Amygdala (tissue), 56 donors: ENCODE results near the gene ABLIM2.
A peak's percentile ranks its signal among the peaks of the same experiment; 100 is the strongest.

Experiments
- DNase-seq, 56 donors: peaks; one replicate each; lab custom pipeline; 2025; lab: John Stamatoyannopoulos, UW

The ABLIM2 gene

DNA sequence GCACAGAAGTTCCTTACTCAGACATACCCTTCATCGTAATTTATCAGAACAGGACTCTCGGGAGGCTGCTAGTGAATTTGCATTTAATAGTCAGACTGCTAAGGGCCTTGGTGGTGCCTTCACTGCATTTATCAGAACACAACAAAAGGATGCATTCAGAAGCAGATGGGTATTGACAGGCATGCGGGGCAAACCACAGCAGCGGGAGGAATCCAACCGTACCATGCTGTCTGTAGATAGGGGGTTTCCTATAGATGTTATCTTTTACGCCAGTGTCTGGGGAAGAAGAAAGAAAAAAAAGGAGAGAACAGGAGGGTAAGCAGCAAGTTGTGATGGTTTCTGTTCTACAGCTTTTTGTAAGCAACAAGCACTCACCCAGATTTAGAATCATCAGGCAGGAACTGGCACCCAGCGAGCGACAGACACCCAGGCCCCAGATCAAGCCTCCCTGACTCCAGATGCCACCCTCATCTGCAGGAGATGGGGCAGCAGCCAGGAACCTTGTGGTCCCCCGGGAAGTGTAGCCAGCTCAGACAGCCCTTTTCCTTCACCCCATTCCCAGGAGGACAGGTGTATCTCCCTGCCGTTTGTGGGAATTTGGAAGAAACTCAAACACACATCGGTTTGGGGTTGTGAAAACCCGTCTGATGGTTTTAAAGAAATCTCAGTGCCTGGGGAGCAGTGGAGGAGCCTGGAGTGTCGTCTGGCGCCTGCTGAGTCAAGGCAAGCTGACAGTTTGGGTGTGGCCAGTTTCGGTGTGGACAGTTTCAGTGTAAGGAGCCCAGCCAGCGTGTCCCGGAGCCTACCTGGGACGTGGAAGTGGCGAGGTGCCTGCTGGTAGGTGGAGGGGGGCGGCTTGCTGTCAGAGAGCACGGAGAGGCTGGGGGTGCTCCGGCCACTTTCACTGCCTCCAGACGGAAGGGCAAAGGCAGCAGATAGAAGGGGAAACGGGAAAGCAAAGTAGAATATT is 138.9 kb downstream of the ABLIM2 start:
- DNase-seq: peak in 25 of 56 donors; percentile 12 to 69 (median 37)

DNA sequence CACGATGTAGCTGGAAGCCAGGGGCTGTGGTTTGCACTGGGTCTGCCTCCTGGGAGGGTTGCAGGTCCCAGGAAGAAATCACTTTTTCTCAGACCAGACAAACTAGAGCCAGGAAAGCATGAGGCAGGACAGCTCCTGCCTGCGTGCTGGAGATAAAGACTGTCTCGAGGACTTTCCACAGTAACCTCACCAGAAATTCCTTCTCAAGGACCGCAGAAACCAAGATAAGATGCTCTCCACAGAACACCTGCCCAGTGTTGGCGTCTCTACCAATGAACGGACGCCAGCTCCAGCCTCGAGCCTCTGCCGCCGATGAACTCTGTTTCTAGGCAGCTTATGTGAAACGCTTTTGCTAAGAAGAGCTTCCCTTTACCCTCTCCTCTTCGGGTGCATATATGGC is 142.1 kb downstream of the ABLIM2 start:
- no peak for DNase-seq

DNA sequence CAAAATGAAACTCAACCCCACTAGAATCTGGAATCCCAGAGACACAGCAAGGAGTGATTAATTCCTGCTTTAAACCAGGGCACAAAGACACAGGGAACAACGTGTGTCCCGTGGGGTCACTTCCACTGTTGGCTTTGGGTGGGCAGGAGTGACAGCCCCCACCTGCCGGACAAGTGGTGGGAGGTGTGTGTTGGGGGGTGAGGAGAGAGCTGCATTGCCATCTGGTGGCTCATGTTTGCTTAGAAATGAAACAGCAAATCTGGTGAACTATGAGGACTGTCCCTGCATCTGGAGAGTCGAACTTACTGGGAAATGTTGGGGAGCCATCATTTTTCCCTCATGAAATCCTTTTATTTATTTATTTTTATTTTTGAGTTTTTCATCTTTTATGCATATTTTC is 143.1 kb downstream of the ABLIM2 start:
- DNase-seq: peak in 13 of 56 donors; percentile 4 to 40 (median 23)

DNA sequence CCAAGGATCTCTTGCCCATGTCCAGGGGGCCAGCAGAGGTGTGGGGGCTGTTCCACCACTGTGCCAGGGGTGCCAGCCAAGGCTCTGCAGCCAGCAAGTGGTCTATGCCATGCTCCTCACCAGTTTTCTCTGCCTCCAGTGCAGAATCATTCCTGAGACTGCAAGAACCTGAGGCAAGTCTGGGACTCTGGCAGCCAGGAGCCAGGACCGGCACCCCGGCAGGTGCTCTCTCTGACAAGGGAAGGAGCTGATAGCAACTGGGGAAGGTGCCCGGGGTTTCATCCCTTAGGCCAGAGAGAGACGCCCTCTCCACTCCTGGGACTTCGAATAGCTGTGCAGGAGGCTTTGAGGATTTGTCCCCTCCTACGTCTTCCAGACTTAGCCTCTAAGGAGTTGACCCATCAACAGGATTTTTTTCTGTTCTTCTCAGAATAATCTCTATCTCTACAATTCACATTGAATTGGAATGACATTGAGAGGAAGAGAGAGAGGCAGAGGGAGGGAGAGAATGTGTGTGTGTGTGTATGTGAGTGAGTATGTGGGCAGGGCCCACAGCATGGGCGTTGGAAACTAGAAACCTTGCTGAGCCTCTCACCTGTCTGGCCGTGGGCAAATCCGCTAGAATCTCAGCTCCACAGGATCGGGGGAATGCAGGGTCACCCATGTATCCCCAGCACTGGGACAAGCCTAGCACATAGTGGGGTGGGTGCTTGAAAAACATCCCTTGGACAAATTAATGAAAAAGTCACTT is 144.5 kb downstream of the ABLIM2 start:
- no peak for DNase-seq

DNA sequence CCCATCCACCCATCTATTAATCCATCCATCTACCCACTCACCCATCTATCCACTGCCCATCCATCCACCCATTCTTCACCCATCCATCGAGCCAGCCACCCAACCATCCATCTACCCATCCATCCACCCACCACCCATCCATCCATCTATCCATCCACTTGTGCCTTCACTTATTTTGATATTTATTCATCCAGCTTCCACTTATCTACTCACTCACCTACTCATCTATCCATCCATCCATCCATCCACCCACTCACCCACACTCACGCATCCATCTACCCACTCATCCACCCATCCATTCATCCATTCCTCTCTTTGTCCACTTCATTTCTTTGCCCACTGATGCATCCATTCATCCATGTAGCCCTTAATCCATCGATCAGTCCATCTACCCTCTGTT is 146.1 kb downstream of the ABLIM2 start:
- no peak for DNase-seq

DNA sequence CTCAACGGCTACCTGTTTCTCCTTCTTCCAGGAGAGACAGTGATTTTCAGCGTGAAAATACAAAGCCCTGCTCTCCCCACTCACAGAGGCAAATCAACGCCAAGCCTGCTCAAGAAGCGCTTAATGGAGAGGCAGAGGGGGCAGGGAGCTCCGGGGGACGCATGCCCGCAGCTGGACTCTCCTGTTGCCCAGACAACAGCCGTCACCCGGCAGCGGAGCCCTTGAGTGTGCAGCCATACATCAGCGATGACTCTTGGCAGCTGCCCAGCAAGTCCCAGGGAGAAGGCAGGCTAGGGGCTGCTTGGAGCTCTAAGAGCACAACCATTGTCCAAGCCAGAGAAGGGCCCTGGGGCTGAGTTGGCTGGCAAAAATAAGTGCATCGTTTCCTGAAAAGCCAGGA is 148.0 kb downstream of the ABLIM2 start:
- DNase-seq: peak in 54 of 56 donors; percentile 24 to 94 (median 64)

DNA sequence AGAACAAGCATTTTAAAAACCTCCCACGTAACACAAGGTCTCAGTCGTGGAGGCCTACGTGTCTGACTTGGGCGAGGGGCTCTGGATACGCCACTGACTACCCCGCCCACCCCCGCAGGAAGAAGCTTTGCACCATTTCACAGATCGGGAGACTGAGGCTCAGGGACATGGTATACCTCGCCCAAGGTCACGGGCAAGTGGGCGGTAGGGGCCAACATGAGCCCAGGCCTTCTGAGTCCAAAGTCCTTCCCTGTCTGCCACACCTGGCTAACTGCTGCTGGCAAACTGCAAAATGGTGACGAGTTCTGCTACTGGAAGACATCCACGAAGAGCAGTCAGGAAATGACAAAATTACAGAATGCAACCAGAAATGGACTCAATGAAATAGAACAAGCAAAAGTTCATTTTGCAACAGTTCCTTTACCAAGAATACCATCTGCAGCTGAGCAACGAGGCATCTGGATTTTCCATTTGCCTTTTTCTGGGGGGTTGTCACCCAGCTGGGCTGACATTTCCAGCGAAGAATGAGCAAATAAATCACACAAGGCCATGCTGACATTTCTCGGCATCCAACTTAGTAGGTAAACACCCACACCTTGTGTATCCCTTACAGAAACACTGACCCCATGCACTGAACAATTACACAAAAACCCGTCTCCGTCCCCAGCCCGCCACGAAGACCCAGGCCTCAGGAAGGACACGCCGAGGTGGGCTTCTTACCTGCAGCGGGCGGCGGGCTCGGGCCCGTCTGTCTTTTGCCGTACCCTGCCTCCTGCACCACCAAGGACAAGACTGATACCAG is 148.7 kb downstream of the ABLIM2 start:
- no peak for DNase-seq

DNA sequence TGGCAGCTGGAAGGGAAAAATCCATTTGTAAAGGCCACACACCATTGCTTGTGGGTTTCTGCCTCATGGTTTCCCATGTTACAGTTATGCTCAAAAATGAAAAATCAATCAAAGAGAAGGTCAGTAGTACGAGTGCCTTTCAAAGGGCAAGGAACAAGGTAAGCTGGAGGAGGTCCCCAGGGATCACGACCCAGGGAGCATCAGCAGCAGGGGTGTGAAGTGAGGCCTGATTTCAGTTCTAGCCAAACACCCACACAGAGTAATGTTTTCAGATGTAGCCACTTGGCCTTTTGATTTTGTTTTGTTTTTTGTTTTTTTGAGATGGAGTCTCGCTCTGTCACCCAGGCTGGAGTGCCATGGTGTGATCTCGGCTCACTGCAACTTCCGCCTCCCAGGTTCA is 149.5 kb downstream of the ABLIM2 start:
- no peak for DNase-seq

DNA sequence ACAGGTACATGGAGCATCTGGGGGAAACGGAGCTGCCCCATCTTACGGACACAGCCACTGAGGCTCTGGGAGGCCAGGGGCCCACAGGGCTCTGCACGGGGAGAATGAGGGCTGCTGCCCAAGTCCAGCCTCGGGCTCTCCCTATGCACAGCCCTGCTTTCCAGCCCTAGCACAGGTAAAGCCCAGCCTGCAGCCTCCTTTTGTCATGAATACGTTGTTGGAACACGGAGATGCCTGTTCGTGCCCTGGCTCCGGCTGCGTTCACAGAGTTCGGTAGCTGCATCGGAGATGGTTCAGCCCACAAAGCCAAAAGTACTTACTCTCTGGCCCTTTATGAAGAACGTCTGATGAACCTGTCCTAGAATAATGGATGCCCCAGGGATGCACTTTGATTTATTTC is 150.2 kb downstream of the ABLIM2 start:
- no peak for DNase-seq

DNA sequence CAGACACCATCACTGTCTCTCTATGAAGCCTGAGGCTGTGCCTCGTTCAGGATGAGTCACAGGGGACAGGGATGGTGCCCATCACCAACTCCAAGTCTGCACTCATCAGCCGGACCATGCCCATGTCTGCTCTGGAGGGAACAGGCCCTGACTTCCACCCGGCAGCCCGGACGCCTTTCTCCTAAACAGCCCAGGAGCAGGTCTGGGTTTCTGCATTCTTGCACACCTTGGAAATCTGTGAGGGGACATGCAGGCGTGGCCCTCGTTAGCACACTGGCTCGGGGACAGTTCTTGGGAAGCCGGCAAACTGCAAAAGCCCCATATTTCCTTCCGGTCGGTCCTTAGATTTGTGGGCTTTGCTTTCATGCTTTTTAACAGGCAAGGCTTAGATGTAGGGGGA is 151.0 kb downstream of the ABLIM2 start:
- DNase-seq: no peak

DNA sequence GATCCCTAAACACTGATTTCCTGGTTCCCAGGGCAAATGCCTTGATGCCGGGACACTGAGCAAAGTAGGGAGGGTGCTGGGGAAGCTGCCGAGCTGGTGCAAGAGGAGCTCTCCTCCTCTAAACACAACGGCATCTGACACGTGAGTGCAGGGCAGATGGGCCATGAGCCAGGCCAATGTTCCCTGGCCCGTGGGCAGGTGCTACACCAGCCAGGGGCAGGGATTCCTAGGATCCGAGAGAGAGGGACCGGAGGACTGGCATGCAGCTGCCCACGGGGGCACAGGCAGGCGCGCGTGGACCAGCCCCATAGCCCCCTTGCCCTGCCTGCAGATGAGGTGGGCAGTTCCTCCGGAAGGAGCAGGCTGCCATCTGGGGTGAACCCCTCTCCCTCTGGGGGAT is 152.1 kb downstream of the ABLIM2 start:
- no peak for DNase-seq

DNA sequence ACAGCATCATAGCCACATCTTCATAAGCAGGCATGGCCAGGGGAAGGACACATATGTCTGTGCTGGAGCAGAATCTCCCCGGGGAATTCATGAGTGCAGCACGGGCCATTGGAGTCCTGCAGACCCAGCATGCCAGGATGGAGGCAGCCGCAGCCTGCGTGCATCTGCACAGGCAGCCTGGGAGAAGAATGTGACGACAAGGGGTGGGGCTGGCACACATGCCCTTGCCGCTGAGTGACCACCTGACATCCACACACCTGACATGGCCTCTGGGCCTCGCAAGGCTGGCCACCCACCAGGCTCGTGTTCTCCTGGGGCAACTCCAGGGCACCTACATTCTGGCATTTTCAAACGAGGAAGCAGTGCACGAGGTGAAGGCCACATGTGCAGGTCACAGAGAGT is 152.8 kb downstream of the ABLIM2 start:
- DNase-seq: no peak

DNA sequence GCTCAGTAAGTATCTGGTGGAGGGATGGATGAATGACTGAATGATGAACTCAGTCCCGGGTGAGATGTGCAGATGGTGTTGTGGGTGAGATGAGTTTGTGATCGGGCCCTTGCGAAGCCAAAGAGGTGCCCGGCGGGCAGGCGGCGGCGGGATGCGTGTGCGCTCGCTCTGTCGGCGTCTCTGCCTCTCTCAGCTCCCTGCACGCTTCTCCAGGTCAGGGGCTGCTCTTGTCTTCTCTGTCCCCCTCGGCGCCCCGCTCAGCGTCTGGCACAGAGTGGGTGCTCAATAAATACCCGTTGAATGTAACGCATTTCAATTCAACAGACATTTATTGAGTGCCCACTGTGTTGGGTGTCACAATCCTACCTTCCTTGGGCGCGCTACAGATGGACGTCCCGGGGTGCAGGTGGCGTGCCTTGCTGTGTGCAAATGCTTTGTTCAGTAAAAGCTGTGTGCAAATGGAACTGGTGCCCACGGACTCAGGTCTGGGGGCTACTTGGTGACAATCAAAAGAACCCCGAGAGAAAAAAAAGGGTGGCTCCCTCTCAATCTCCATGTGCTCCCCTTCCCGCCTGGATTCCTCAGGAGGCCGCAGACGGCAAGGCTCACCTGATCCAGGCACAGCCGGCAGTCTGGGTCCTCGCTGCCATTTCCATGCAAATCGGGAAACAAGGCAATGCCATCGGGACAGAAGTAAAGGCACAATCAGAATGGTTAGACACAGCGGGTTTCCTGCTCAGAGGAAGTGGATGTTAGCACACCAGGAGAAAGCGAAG is 153.4 kb downstream of the ABLIM2 start:
- DNase-seq: no peak

DNA sequence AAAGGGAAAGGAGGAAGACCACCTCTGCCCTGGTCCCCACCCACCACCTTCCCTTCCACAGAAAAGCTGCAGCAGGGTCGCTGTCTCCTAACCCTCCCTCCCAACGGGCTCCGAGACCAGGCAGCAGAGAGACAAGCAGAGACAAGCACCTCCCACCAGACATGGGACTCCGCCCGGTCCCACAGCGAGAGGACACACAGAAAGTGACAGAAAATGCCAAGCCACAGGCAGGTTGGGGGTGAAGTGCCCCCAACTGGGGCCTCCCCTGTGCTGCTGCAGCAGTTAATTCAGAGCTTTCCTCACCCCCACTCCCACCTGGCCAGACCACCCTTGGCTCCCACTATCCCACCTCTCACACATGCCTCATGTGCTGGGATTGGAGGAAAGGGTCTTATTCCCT is 154.5 kb downstream of the ABLIM2 start:
- DNase-seq: no peak

DNA sequence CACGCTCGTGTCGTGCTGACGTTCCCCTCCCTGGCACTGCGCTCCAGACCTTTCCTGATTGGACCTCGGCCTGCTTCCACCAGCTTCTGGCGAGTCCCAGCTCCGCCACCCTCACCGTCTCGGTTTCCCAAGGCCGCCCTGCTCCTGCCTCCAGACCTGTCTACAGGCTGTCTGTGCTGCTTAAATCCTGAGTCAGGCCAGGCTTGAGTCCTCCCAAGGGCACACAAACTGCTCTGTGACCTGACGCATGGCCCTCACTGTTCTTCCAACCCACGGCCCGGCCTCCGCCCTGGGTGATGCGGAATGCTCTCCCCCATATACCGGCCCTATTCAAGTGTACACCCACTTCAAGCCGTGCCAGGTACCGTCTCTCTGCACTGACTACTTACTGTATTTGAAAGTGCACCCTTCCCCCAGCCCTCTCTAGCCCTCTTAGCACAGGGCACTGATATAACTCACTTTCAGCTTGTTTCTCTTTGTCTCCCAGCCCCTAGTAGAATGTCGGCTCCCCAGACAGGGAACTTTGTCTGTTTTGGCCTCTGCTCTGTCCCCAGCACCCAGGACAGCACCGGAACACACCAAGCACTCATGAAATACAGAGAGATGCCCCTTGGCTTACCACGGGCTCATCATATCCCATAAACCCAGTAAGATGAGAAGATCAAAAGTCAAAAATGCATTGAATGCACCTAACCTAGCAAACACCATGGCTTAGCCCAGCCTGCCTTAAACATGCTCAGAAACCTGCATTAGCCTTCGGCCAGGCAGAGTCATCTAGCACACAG is 155.9 kb downstream of the ABLIM2 start:
- no peak for DNase-seq

DNA sequence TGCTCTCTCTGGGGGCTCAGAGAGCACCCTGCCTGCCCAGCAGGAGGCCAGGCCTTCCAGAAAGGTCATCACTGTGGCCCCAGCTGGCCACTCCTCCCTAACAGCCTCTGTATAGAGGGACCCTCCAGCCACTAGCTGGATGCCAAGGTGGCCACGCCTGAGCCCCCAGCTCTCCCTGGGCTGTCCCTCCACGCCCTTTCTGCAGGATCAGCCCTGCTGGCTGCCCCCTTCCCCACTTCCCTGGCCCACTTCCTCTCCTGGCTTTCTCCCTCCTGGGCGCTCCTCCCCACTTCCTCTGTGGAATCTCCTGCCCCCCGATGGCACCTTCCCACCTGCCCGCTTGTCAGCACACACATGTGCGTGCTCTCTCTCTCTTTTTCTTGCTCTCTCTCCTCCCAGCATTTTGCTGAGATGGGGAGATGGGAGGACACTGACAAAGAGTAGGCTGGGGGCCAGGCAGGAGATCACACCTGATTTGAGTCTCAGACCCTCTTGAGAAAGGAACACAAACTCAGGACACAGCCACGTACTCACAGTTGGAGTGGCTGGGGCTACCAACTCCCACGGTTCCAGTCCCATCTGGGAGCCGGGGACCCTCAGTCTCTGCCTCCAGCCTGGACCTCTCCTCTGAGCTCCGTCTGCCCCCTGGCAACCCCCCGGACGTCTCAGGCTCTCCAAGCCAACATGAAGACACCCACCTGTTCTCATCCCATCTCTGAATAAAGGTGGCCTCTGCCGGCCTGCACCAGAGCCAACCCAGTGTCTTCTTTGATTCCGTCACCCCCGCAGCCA is 156.9 kb downstream of the ABLIM2 start:
- DNase-seq: no peak

DNA sequence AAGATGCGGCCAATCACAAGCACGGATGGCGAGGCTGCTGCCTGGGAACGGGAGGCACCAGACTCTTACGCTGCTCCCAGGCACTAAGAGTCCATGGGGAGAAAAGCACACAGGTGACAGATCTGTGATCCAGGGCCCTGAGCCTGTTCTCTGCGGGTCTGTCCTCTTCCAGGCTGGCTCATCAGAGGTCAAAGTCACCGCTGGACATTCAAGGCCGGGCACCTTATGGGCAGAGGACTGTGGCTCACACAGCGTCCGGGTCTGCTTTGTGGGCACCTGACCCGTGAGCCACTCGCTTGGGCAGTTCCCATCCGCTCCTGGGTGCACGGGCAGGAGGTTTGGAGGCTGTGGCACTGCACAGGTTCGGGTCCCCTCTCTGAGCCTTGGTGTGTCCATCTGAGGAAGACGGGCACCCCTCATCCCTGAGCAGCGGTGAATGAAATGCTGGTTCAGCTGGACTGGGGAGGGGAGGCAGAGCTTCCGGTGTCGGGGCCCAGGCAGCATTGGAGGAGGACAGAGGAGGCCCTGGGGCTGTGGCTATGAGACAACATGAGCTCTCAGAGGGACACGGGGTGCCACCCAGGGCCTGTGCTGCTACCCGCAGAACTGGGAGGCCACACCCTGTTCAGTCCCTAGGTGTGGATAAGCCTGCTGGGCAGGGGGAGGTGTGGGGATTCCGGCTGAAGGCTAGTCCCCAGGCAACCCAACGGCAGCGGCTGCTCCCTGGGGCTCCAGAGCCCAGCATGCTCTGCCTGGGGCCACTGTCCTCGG is 157.7 kb downstream of the ABLIM2 start:
- DNase-seq: no peak

DNA sequence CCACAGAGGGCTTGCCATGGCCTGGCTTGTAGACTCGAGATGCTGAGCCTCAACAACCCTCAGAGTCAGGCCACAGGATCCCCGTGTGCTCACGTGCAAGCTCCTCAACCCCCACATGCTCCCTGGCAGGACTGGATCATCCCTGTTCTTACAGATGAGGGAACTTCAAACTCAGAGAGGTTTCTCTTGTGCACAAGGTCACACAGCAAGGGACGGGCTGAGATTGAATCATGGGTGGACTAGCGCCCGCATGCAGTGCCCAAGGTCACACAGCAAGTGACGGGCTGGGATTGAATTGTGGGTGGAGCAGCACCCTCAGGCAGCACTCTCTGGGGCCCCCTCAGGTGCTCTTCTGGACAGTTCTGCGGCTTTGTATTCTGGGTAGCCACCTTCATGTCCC is 158.4 kb downstream of the ABLIM2 start:
- no peak for DNase-seq
